HepG2 (cell line): ENCODE results near the gene CACNG1.

Experiments used
- CEBPB ChIP-seq: IDR thresholded peaks from 2 replicates; pipeline ENCODE4 v1.6.1; 2011; ENCODE audit warnings: low read depth, low read length, improper control_type of control experiment, borderline replicate concordance
- ELF1 ChIP-seq: sonication (generic); formaldehyde crosslinking; IDR thresholded peaks from 2 replicates; pipeline ENCODE4 v1.4.0; 2020; ENCODE audit warnings: missing genetic modification reagents
- FOSL2 ChIP-seq: sonication (generic); formaldehyde crosslinking; IDR thresholded peaks from 2 replicates; pipeline ENCODE4 v1.4.0; 2020; ENCODE audit warnings: missing genetic modification reagents
- KDM3A ChIP-seq: IDR thresholded peaks from 2 replicates; pipeline ENCODE4 v1.6.1; 2018; ENCODE audit warnings: low read depth, missing compliant biosample characterization
- RAD21 ChIP-seq: fragments of 450-650 bp; formaldehyde crosslinking; IDR thresholded peaks from 2 replicates; pipeline ENCODE4 v1.5.0; 2020; ENCODE audit warnings: mild to moderate bottlenecking
- RFX5 ChIP-seq: IDR thresholded peaks from 2 replicates; pipeline ENCODE4 v1.6.1; 2011; ENCODE audit warnings: low read depth, low read length, improper control_type of control experiment
- ZNF205 ChIP-seq: IDR thresholded peaks from 2 replicates; pipeline ENCODE4 v1.6.1; 2018; ENCODE audit warnings: missing biosample characterization, missing genetic modification reagents
- ZNF3 ChIP-seq: IDR thresholded peaks from 2 replicates; pipeline ENCODE4 v1.7.0; 2017; ENCODE audit warnings: inconsistent platforms
- ZNF547 ChIP-seq: sonication (generic); formaldehyde crosslinking; IDR thresholded peaks from 2 replicates; pipeline ENCODE4 v1.5.1; 2020; ENCODE audit warnings: mild to moderate bottlenecking, missing genetic modification reagents
- ZNF629 ChIP-seq: sonication (generic); formaldehyde crosslinking; conservative IDR thresholded peaks from 2 replicates; pipeline ENCODE4 v1.5.0; 2020; ENCODE audit warnings: missing genetic modification reagents
- TF ChIP-seq, protein P1 (sequence below): sonication (generic); formaldehyde crosslinking; IDR thresholded peaks from 2 replicates; pipeline ENCODE4 v1.4.0; 2020; ENCODE audit warnings: missing genetic modification reagents, mild to moderate bottlenecking, borderline replicate concordance
- TF ChIP-seq, protein P2 (sequence below), 2 experiments: IDR thresholded peaks; 2 replicates each; pipeline ENCODE4 v1.6.1; 2011 to 2012; ENCODE audit warnings: low read length in 2 of 2, borderline replicate concordance in 1 of 2, low read depth in 1 of 2, mild to moderate bottlenecking in 1 of 2, moderate library complexity in 1 of 2
- TF ChIP-seq, protein P3 (sequence below): sonication (generic); formaldehyde crosslinking; IDR thresholded peaks from 2 replicates; pipeline ENCODE4 v1.5.0; 2020; ENCODE audit warnings: mild to moderate bottlenecking, missing genetic modification reagents, moderate library complexity

DNA sequence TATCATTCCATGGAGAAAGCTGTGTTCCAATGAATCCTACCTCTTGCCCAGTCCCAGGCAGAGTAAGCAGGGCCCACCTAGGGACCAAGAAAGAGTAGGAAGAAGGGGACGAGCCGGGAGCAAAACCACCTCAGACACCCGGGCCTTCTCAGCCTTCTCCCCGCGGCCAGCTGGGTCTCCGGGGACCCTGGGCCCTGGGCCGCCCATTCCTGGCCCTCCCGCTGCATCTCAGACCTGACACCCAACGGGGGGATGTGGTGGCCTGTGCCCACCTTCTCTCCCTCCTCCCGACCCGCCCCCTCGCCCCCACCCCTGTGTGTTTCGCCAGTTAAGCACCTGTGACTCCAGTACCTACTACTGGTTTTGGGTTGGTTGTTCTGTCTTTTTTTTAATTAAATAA lies 11.4 kb upstream of the CACNG1 start:
- TF ChIP-seq KDM3A (CRISPR knock-in tag) (no peak), FOSL2 (no peak), ZNF205 (no peak), RAD21 (CRISPR knock-in tag) (no peak), CEBPB (no peak), ZNF547 (CRISPR knock-in tag) (no peak), ELF1 (CRISPR knock-in tag) (no peak), ZNF629 (CRISPR knock-in tag) (no peak), ZNF3 (CRISPR knock-in tag) (no peak), RFX5 (no peak)
- TF ChIP-seq, protein P1, sequence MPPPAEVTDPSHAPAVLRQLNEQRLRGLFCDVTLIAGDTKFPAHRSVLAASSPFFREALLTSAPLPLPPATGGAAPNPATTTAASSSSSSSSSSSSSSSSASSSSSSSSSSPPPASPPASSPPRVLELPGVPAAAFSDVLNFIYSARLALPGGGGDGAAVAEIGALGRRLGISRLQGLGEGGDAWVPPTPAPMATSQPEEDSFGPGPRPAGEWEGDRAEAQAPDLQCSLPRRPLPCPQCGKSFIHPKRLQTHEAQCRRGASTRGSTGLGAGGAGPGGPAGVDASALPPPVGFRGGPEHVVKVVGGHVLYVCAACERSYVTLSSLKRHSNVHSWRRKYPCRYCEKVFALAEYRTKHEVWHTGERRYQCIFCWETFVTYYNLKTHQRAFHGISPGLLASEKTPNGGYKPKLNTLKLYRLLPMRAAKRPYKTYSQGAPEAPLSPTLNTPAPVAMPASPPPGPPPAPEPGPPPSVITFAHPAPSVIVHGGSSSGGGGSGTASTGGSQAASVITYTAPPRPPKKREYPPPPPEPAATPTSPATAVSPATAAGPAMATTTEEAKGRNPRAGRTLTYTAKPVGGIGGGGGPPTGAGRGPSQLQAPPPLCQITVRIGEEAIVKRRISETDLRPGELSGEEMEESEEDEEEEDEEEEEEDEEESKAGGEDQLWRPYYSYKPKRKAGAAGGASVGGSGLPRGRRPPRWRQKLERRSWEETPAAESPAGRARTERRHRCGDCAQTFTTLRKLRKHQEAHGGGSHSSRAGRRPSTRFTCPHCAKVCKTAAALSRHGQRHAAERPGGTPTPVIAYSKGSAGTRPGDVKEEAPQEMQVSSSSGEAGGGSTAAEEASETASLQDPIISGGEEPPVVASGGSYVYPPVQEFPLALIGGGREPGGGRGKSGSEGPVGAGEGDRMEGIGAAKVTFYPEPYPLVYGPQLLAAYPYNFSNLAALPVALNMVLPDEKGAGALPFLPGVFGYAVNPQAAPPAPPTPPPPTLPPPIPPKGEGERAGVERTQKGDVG (CRISPR knock-in tag), result no peak
- TF ChIP-seq, protein P2, sequence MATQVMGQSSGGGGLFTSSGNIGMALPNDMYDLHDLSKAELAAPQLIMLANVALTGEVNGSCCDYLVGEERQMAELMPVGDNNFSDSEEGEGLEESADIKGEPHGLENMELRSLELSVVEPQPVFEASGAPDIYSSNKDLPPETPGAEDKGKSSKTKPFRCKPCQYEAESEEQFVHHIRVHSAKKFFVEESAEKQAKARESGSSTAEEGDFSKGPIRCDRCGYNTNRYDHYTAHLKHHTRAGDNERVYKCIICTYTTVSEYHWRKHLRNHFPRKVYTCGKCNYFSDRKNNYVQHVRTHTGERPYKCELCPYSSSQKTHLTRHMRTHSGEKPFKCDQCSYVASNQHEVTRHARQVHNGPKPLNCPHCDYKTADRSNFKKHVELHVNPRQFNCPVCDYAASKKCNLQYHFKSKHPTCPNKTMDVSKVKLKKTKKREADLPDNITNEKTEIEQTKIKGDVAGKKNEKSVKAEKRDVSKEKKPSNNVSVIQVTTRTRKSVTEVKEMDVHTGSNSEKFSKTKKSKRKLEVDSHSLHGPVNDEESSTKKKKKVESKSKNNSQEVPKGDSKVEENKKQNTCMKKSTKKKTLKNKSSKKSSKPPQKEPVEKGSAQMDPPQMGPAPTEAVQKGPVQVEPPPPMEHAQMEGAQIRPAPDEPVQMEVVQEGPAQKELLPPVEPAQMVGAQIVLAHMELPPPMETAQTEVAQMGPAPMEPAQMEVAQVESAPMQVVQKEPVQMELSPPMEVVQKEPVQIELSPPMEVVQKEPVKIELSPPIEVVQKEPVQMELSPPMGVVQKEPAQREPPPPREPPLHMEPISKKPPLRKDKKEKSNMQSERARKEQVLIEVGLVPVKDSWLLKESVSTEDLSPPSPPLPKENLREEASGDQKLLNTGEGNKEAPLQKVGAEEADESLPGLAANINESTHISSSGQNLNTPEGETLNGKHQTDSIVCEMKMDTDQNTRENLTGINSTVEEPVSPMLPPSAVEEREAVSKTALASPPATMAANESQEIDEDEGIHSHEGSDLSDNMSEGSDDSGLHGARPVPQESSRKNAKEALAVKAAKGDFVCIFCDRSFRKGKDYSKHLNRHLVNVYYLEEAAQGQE (IDR thresholded peaks at IDR 0.05; ENCODE audit: borderline replicate concordance in 1 of 2, low read depth in 1 of 2, low read length in 2 of 2), result no peak
- TF ChIP-seq, protein P3, sequence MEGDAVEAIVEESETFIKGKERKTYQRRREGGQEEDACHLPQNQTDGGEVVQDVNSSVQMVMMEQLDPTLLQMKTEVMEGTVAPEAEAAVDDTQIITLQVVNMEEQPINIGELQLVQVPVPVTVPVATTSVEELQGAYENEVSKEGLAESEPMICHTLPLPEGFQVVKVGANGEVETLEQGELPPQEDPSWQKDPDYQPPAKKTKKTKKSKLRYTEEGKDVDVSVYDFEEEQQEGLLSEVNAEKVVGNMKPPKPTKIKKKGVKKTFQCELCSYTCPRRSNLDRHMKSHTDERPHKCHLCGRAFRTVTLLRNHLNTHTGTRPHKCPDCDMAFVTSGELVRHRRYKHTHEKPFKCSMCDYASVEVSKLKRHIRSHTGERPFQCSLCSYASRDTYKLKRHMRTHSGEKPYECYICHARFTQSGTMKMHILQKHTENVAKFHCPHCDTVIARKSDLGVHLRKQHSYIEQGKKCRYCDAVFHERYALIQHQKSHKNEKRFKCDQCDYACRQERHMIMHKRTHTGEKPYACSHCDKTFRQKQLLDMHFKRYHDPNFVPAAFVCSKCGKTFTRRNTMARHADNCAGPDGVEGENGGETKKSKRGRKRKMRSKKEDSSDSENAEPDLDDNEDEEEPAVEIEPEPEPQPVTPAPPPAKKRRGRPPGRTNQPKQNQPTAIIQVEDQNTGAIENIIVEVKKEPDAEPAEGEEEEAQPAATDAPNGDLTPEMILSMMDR (CRISPR knock-in tag), result no peak
